Thoracic aorta (tissue), 2 donors: ENCODE data around the gene LCN6. TPM values are rescaled to one million over a fixed set of nuclear protein-coding genes. Genes with fewer than 3 reads are reported as not detected.

ENCODE experiments used
- ATAC-seq: fragments of 150-250 bp; one replicate; pipeline ENCODE4 v1.8.0; 2017; ENCODE audit warnings: low read depth; ENCODE audit not compliant: insufficient number of reproducible peaks, low FRiP score
- DNase-seq: peaks from one replicate; pipeline ENCODE4 v3.0.0-alpha.2; 2020; ENCODE audit warnings: low spot score
- H3K27ac ChIP-seq, 2 donors: fragments of 200-600 bp; sonication (generic); 1 replicate in 1 of 2; 2 replicates in 1 of 2; pipeline ENCODE4 v1.5.1; 2016; ENCODE audit warnings: mild to moderate bottlenecking in 2 of 2, moderate library complexity in 2 of 2
- H3K27me3 ChIP-seq: fragments of 200-600 bp; sonication (generic); replicated peaks from 2 replicates; pipeline ENCODE4 v1.6.0; 2016; ENCODE audit warnings: mild to moderate bottlenecking; ENCODE audit not compliant: insufficient read depth
- H3K36me3 ChIP-seq: fragments of 200-600 bp; sonication (generic); one replicate; pipeline ENCODE4 v1.5.1; 2016
- H3K4me1 ChIP-seq, 2 donors: fragments of 200-600 bp; sonication (generic); 1 replicate in 1 of 2; 2 replicates in 1 of 2; pipeline versions ENCODE4 v1.5.1 to v1.6.0; 2016; ENCODE audit warnings: low read depth in 2 of 2, mild to moderate bottlenecking in 1 of 2; ENCODE audit not compliant: control insufficient read depth in 1 of 2
- H3K4me3 ChIP-seq: fragments of 200-600 bp; sonication (generic); 2 replicates; pipeline ENCODE4 v1.5.1; 2016; ENCODE audit warnings: mild to moderate bottlenecking
- H3K9me3 ChIP-seq: fragments of 200-600 bp; sonication (generic); 2 replicates; pipeline ENCODE4 v1.5.1; 2016
- total RNA-seq, 2 donors: library from RNA; depleted of rRNA; stranded (reverse); fragments of >200 nt; gene quantifications; one replicate each; pipeline versions ENCODE4 v1.1.0 to v1.2.3, GENCODE V29; 2016
- TF ChIP-seq, protein P1 (sequence below): fragments of 200-600 bp; sonication (generic); IDR thresholded peaks from one replicate; pipeline ENCODE4 v1.5.1; 2019; ENCODE audit warnings: antibody characterized with exemption

The LCN6 gene
- total RNA-seq, 2 donors from 2014 or later = 4.5 to 25.3 TPM

GRCh38 chr9:136696502-136696901, 51.8 kb downstream of the LCN6 start:
- no peak overlapping the region for H3K4me3 ChIP-seq
- no peaks in the 10 kb centered on the region for H3K27me3 ChIP-seq
- no peaks in the 10 kb centered on the region for H3K4me1 ChIP-seq
- H3K27ac ChIP-seq = no peak overlapping the region
- ATAC-seq (no peak), DNase-seq (no peak)
- no peaks in the 10 kb centered on the region for H3K9me3 ChIP-seq
- TF ChIP-seq, protein P1, sequence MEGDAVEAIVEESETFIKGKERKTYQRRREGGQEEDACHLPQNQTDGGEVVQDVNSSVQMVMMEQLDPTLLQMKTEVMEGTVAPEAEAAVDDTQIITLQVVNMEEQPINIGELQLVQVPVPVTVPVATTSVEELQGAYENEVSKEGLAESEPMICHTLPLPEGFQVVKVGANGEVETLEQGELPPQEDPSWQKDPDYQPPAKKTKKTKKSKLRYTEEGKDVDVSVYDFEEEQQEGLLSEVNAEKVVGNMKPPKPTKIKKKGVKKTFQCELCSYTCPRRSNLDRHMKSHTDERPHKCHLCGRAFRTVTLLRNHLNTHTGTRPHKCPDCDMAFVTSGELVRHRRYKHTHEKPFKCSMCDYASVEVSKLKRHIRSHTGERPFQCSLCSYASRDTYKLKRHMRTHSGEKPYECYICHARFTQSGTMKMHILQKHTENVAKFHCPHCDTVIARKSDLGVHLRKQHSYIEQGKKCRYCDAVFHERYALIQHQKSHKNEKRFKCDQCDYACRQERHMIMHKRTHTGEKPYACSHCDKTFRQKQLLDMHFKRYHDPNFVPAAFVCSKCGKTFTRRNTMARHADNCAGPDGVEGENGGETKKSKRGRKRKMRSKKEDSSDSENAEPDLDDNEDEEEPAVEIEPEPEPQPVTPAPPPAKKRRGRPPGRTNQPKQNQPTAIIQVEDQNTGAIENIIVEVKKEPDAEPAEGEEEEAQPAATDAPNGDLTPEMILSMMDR = no peak
- no peaks in the 10 kb centered on the region for H3K36me3 ChIP-seq

GRCh38 chr9:136695955-136696354, 52.4 kb downstream of the LCN6 start:
- Histone ChIP-seq H3K27me3 (no peaks in the 10 kb centered on the region), H3K36me3 (no peaks in the 10 kb centered on the region), H3K27ac (no peak overlapping the region), H3K9me3 (no peaks in the 10 kb centered on the region), H3K4me3 (no peak overlapping the region), H3K4me1 (no peaks in the 10 kb centered on the region)
- ATAC-seq (no peak), DNase-seq (no peak)
- TF ChIP-seq, protein P1 = no peak

- no peak for ATAC-seq
- Histone ChIP-seq H3K27ac (no peak overlapping the region), H3K27me3 (no peaks in the 10 kb centered on the region), H3K36me3 (no peaks in the 10 kb centered on the region), H3K4me1 (peaks cover 0 to 4% of the 10 kb centered on the region in 2 donors), H3K9me3 (no peaks in the 10 kb centered on the region), H3K4me3 (no peak overlapping the region)
- no peak for DNase-seq
- TF ChIP-seq, protein P1 = no peak
Observed at GRCh38 chr9:136695435-136695895, 52.9 kb downstream of the LCN6 start.

GRCh38 chr9:136694872-136695247, 53.5 kb downstream of the LCN6 start:
- Histone ChIP-seq H3K27ac (no peak overlapping the region), H3K36me3 (no peaks in the 10 kb centered on the region), H3K4me1 (peaks cover 0 to 9% of the 10 kb centered on the region in 2 donors), H3K9me3 (no peaks in the 10 kb centered on the region), H3K4me3 (no peak overlapping the region), H3K27me3 (no peaks in the 10 kb centered on the region)
- TF ChIP-seq, protein P1 = no peak
- DNase-seq = no peak
- ATAC-seq = no peak

GRCh38 chr9:136694163-136694871, 54.0 kb downstream of the LCN6 start:
- TF ChIP-seq, protein P1 = peak; percentile 27
- Histone ChIP-seq H3K4me1 (peaks cover 0 to 9% of the 10 kb centered on the region in 2 donors), H3K27me3 (no peaks in the 10 kb centered on the region), H3K27ac (no peak overlapping the region), H3K36me3 (no peaks in the 10 kb centered on the region), H3K9me3 (no peaks in the 10 kb centered on the region), H3K4me3 (no peak overlapping the region)
- no peak for ATAC-seq
- DNase-seq = no peak

Other genes with a start within 250 kb of the LCN6 start
- gene NOTCH1, start 202.5 kb downstream of the LCN6 start, total RNA-seq = 10 to 100 TPM; 40.9 to 48.1 TPM
- gene EGFL7, start 85.6 kb downstream of the LCN6 start, total RNA-seq = 10 to 100 TPM; 42.0 to 56.5 TPM
- 10 to 100 TPM; 50.2 to 66.8 TPM for gene AGPAT2, start 61.1 kb downstream of the LCN6 start, total RNA-seq
- 1 to 10 TPM; 4.8 to 6.9 TPM for gene DIPK1B, start 36.0 kb downstream of the LCN6 start, total RNA-seq
- 1 to 10 TPM; 3.1 to 9.4 TPM for gene LCN10, start 5.6 kb downstream of the LCN6 start, total RNA-seq
- gene LCN8, start 9.7 kb upstream of the LCN6 start, total RNA-seq = not detected
- not detected for gene LCN15, start 16.0 kb upstream of the LCN6 start, total RNA-seq
- 10 to 100 TPM; 12.8 to 37.8 TPM for gene TMEM141, start 42.8 kb upstream of the LCN6 start, total RNA-seq
- gene CCDC183, start 47.8 kb upstream of the LCN6 start, total RNA-seq = under 1 TPM; 0.68 to 0.71 TPM
- gene RABL6, start 59.4 kb upstream of the LCN6 start, total RNA-seq = 10 to 100 TPM; 61.7 to 86.2 TPM
- gene AJM1, start 94.0 kb upstream of the LCN6 start, total RNA-seq = 1 to 10 TPM; 7.3 to 9.2 TPM
- 10 to 100 TPM; 37.5 to 92.1 TPM for gene PHPT1, start 100.9 kb upstream of the LCN6 start, total RNA-seq
- gene MAMDC4, start 103.8 kb upstream of the LCN6 start, total RNA-seq = 1 to 10 TPM; 1.8 to 2.8 TPM
- gene EDF1, start 117.8 kb upstream of the LCN6 start, total RNA-seq = 100 to 1,000 TPM; 200 to 240 TPM
- gene TRAF2, start 138.0 kb upstream of the LCN6 start, total RNA-seq = 10 to 100 TPM; 11.6 to 12.9 TPM
- gene FBXW5, start 196.2 kb upstream of the LCN6 start, total RNA-seq = 100 to 1,000 TPM; 176 to 383 TPM
- not detected for gene C8G, start 196.7 kb upstream of the LCN6 start, total RNA-seq
- gene LCN12, start 203.7 kb upstream of the LCN6 start, total RNA-seq = under 1 TPM in 1 of 2 donors, not detected in 1; 0.27 TPM
- gene PTGDS, start 229.0 kb upstream of the LCN6 start, total RNA-seq = 10 to 100 TPM; 66.1 to 89.5 TPM
- gene LCNL1, start 234.5 kb upstream of the LCN6 start, total RNA-seq = not detected
- gene PAXX, start 243.9 kb upstream of the LCN6 start, total RNA-seq = 10 to 100 TPM; 49.9 to 57.3 TPM
- 1 to 10 TPM; 1.4 to 8.7 TPM for gene CLIC3, start 248.0 kb upstream of the LCN6 start, total RNA-seq